ENCODE measurements around the gene ITK. TPM values are rescaled to one million over a fixed set of nuclear protein-coding genes. Genes with fewer than 3 reads are reported as not detected.

ITK gene
- total and polyA plus RNA-seq, 2 experiments from 2014 or later = not detected

DNA sequence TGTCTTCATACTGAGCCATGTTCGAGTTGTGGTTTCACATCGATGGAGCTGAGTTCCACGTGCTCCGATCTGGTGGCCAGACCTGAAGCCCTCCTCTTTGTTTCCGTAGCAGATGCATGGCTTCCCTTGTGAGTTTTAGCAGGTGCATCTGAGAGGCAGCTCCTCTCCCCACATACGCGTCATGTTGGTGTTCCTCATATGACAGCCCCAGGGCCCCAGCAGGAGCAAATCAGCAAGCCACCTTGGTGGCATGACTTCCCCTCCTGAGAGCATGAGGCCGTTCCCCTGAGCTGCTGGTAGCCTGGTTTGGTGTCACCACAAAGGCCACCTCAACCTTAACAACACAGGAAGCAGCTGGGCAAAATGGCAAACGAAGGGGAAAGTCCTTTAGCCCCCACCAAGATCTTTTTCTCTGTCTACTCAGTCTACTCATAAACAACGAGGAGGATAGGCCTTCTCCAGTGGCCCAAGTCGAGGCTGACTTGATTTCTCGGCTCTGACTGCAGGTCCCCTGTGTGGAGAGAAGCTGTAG is 91.2 kb downstream of the ITK start:
- DNase-seq (ENCODE audit: low read depth in 1 of 2, low spot score in 1 of 2) = no peak
- TF ChIP-seq, protein P1, sequence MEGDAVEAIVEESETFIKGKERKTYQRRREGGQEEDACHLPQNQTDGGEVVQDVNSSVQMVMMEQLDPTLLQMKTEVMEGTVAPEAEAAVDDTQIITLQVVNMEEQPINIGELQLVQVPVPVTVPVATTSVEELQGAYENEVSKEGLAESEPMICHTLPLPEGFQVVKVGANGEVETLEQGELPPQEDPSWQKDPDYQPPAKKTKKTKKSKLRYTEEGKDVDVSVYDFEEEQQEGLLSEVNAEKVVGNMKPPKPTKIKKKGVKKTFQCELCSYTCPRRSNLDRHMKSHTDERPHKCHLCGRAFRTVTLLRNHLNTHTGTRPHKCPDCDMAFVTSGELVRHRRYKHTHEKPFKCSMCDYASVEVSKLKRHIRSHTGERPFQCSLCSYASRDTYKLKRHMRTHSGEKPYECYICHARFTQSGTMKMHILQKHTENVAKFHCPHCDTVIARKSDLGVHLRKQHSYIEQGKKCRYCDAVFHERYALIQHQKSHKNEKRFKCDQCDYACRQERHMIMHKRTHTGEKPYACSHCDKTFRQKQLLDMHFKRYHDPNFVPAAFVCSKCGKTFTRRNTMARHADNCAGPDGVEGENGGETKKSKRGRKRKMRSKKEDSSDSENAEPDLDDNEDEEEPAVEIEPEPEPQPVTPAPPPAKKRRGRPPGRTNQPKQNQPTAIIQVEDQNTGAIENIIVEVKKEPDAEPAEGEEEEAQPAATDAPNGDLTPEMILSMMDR (IDR thresholded peaks at IDR 0.05; ENCODE audit: low read depth, low read length) = no peak

DNA sequence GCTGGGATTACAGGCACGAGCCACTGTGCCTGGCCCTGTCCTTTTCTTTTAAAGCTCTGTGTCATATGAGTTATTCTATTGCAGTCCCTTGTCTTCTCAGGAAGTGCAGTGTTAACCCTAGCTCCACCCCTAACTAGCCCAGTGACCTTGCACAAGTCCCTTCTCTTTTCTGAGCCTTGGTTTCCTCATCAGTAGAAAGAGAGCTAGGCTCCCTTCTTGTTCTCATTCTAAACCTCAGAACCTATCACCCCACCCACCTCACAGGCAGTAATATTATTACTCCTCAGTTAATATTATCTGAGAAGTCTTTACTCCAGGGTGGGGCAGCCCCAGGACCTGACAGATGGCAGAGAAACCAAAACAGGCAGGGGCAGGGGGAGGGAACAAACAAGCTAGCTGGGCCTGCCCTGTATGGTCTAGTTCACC is 92.5 kb downstream of the ITK start:
- H3K4me1 ChIP-seq (ENCODE audit: low read depth) = peaks cover 73% of the 10 kb centered on the region
- no peak overlapping the region for H3K27ac ChIP-seq
- no peak overlapping the region for H3K4me3 ChIP-seq
- no peaks in the 10 kb centered on the region for H3K9me3 ChIP-seq (ENCODE audit: low read depth)
- no peaks in the 10 kb centered on the region for H3K36me3 ChIP-seq
- no peak for DNase-seq (ENCODE audit: low read depth in 1 of 2, low spot score in 1 of 2)
- H3K27me3 ChIP-seq = no peaks in the 10 kb centered on the region
- TF ChIP-seq, protein P1 (IDR thresholded peaks at IDR 0.05; ENCODE audit: low read depth, low read length) = no peak

More for the DNA sequence above, 91.2 kb downstream of the ITK start:
- no peaks in the 10 kb centered on the region for H3K27me3 ChIP-seq
- H3K36me3 ChIP-seq = no peaks in the 10 kb centered on the region
- H3K27ac ChIP-seq = no peak overlapping the region
- no peaks in the 10 kb centered on the region for H3K9me3 ChIP-seq (ENCODE audit: low read depth)
- H3K4me3 ChIP-seq = no peak overlapping the region
- H3K4me1 ChIP-seq (ENCODE audit: low read depth) = peaks cover 73% of the 10 kb centered on the region

DNA sequence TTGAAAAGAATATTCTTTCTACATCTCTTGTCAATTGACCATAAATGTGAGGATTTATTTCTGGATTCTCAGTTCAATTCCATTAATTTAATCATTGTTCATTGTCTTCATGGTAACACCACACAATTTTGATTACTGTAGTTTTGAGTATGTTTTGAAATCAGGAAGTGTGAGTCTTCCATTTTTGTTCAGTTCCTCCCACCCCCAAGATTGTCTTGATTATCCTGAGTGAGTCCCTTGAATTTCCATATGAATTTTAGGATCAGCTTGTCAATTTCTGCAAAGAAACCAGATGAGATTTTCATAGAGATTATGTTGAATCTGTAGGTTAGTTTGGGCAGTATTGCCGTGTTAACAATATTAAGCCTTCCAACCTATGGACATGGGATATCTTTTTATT is 94.8 kb downstream of the ITK start:
- DNase-seq (ENCODE audit: low read depth in 1 of 2, low spot score in 1 of 2) = no peak
- Histone ChIP-seq H3K27ac (peak overlapping the region; percentile 86), H3K4me1 (ENCODE audit: low read depth) (peaks cover 57% of the 10 kb centered on the region), H3K27me3 (no peaks in the 10 kb centered on the region), H3K9me3 (ENCODE audit: low read depth) (no peaks in the 10 kb centered on the region), H3K36me3 (no peaks in the 10 kb centered on the region), H3K4me3 (no peak overlapping the region)
- TF ChIP-seq, protein P1 (IDR thresholded peaks at IDR 0.05; ENCODE audit: low read depth, low read length) = no peak

DNA sequence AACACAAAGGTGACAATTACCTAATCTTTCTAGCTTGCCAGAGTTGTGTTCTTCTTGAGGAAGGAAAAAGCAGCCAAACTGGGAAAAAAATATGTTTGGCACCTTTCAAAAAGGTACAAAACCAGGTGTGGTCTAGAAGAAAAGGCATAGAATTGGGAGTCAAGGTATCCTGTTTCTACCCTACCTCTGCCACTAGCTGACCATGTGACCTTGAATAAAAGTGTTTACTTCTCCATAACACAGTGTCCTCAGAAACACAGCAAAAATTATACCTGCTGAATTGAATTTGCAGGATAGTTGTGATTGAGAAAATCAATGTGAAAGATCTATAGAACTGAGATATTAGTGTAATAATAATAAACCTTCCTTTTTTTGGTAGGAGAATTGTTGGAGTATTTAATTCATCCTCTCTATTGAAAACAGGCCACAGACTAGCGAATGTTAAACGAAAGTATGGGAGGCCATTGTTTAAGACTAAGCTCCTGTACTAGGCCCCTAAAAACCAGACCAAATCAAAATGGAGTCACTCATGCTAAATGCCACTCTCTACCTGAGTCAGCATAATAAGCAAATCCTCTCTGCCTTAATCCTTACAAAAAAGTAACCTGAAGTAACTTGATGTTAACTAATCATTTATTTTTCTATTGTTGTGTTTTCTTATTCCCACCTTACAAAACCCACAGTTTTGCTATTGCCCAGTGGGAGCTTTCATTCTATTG is 97.8 kb downstream of the ITK start:
- Histone ChIP-seq H3K4me1 (ENCODE audit: low read depth) (peaks cover 47% of the 10 kb centered on the region), H3K27me3 (no peaks in the 10 kb centered on the region), H3K9me3 (ENCODE audit: low read depth) (no peaks in the 10 kb centered on the region), H3K4me3 (no peak overlapping the region), H3K27ac (no peak overlapping the region), H3K36me3 (no peaks in the 10 kb centered on the region)
- TF ChIP-seq, protein P1 (IDR thresholded peaks at IDR 0.05; ENCODE audit: low read depth, low read length) = no peak
- DNase-seq (ENCODE audit: low read depth in 1 of 2, low spot score in 1 of 2) = no peak

DNA sequence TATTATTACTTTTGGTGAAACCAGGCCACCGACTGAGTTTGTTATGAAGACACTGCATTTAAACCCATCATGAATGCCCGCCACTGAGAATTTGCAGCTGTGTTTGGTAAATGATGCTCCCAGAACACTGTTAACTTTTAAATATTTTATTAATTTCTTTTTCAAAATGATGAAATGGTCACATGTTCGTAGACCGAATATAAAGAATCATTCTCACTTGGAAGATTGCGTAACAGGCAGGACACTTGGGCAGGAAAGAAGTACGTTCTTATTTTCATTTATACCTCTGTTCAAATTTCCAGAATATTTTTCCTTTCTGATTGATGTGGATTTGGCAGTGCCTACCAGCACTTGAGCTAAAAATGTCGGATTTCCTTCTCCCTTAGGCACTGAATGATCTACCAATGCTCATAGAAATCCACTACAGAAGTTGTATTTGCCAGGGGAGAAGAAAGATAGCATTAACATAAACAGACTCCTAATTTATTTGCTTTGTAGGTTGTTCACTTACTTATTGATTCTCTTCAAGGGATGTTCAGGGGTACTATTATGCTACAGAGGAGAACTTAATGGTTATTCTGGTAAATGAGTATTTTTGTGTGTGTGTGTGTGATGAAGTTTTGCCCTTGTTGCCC is 99.1 kb downstream of the ITK start:
- TF ChIP-seq, protein P1 (IDR thresholded peaks at IDR 0.05; ENCODE audit: low read depth, low read length) = no peak
- no peaks in the 10 kb centered on the region for H3K9me3 ChIP-seq (ENCODE audit: low read depth)
- no peaks in the 10 kb centered on the region for H3K27me3 ChIP-seq
- H3K4me1 ChIP-seq (ENCODE audit: low read depth) = peaks cover 59% of the 10 kb centered on the region
- DNase-seq (ENCODE audit: low read depth in 1 of 2, low spot score in 1 of 2) = no peak
- no peak overlapping the region for H3K27ac ChIP-seq
- H3K4me3 ChIP-seq = no peak overlapping the region
- no peaks in the 10 kb centered on the region for H3K36me3 ChIP-seq
